Peyer's patch (tissue), 4 donors: Measurements from ENCODE around the gene TFPI.

Experiments
- POLR2A ChIP-seq, 2 donors: fragments of 450-650 bp; IDR thresholded peaks; one replicate each; pipeline ENCODE4 v1.5.1; 2017; ENCODE audit warnings: antibody characterized with exemption in 2 of 2, mild to moderate bottlenecking in 2 of 2, moderate library complexity in 2 of 2
- TF ChIP-seq, protein P1 (sequence below), 6 experiments: fragments of 450-650 bp in 4 of 6; fragments of 200-600 bp in 2 of 6; sonication (generic) in 1 of 6; IDR thresholded peaks; one replicate each; pipeline ENCODE4 v1.5.1; 2017 to 2019; ENCODE audit warnings: antibody characterized with exemption in 6 of 6, mild to moderate bottlenecking in 3 of 6, moderate library complexity in 1 of 6

DNA sequence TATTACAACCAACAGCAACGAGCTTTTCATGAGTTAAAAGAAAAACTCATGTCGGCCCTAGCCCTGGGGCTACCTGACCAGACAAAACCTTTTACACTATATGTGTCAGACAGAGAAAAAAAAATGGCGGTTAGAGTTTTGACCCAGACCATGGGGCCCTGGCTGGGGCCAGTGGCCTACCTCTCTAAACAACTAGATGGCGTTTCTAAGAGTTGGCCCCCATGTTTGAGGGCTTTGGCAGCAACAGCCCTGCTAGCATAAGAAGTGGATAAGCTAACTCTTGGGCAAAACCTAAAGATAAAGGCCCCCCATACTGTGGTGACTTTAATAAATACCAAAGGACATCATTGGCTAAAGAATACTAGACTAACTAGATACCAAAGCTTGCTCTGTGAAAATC, 39.3 kb downstream of the TFPI start:
- TF ChIP-seq, protein P1, sequence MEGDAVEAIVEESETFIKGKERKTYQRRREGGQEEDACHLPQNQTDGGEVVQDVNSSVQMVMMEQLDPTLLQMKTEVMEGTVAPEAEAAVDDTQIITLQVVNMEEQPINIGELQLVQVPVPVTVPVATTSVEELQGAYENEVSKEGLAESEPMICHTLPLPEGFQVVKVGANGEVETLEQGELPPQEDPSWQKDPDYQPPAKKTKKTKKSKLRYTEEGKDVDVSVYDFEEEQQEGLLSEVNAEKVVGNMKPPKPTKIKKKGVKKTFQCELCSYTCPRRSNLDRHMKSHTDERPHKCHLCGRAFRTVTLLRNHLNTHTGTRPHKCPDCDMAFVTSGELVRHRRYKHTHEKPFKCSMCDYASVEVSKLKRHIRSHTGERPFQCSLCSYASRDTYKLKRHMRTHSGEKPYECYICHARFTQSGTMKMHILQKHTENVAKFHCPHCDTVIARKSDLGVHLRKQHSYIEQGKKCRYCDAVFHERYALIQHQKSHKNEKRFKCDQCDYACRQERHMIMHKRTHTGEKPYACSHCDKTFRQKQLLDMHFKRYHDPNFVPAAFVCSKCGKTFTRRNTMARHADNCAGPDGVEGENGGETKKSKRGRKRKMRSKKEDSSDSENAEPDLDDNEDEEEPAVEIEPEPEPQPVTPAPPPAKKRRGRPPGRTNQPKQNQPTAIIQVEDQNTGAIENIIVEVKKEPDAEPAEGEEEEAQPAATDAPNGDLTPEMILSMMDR (IDR thresholded peaks at IDR 0.05), result no peak
- TF ChIP-seq POLR2A (IDR thresholded peaks at IDR 0.05), result no peak
